Adipocyte (in vitro differentiated cells): ENCODE data around the gene ZNF791.

Experiments
- DNase-seq: peaks from one replicate; pipeline ENCODE4 v3.0.0-alpha.2; 2015; ENCODE audit warnings: low read depth
- H3K27me3 ChIP-seq: replicated peaks from 2 replicates; pipeline ENCODE4 v1.7.0; 2013; ENCODE audit warnings: mild to moderate bottlenecking, low read length, moderate library complexity; ENCODE audit not compliant: control insufficient read depth, insufficient read depth
- H3K36me3 ChIP-seq: 2 replicates; pipeline ENCODE4 v1.7.0; 2013; ENCODE audit warnings: low read length, mild to moderate bottlenecking, moderate library complexity; ENCODE audit not compliant: control insufficient read depth, insufficient read depth, severe bottlenecking
- H3K4me1 ChIP-seq: 2 replicates; pipeline ENCODE4 v1.7.0; 2013; ENCODE audit warnings: mild to moderate bottlenecking, low read length, moderate library complexity; ENCODE audit not compliant: control insufficient read depth, insufficient read depth
- H3K4me3 ChIP-seq: 2 replicates; pipeline ENCODE4 v1.7.0; 2013; ENCODE audit warnings: mild to moderate bottlenecking, low read length, moderate library complexity
- H3K9ac ChIP-seq: 2 replicates; pipeline ENCODE4 v1.7.0; 2013; ENCODE audit warnings: mild to moderate bottlenecking, low read length, moderate library complexity
- H3K9me3 ChIP-seq: 2 replicates; pipeline ENCODE4 v1.7.0; 2013; ENCODE audit warnings: mild to moderate bottlenecking, low read length, moderate library complexity; ENCODE audit not compliant: control insufficient read depth

Gene ZNF791

DNA sequence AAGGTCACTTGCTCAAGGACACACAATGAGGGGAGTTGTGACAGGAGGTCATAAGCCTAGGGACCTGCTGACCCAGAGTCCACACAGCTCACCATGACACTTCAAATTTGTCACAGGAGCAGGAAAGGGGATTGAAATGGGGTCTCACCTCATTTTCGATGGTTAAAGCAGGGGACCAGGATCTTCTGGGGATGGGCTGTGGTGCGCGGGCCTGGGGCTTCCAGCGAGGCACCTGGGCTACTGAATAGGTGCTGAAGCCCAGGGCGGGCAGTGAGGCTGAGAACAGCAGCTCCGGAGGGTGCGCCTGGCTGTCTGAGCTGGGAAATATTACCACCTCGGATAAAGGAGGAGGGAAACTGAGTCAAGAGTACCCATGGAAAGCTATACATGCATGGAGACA, 44.8 kb downstream of the ZNF791 start:
- Histone ChIP-seq H3K36me3 (peaks cover 52% of the 10 kb centered on the region), H3K9me3 (no peaks in the 10 kb centered on the region), H3K27me3 (no peaks in the 10 kb centered on the region), H3K4me1 (no peaks in the 10 kb centered on the region), H3K4me3 (no peak overlapping the region), H3K9ac (no peak overlapping the region)
- DNase-seq, result no peak

DNA sequence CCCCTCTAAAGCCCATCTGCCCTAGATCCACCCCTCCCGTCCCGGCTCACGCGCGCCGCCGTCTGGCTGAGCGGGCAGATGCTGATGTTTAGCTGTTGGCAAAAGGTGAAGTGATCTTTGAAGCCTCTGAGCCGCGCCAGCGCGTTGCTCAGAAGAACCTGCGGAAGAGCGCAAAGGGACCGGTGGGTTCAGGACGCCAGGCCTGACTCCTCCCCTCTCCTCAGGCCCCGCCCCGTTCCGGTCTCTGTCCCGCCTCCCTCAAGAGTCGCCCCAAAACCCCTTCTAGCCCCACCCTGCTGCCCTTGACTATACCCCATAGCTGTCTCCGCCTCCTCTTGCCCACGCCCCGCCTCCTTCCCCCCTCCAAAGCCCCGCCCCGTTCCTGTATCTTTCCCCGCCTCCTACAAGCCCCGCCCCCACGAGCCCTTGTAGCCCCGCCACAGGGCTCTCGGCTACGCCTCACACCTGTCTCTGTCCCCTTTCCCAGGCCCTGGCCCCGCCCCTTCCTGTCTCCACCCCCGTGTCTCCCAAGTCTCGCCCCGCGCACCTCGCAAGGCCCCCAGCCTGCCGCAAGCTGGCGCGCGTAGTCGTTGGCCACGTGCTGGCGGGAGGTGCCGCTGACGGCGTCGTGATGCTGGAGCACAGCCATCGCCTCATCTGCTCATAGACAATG, 46.3 kb downstream of the ZNF791 start:
- DNase-seq, result no peak
- Histone ChIP-seq H3K4me3 (no peak overlapping the region), H3K9ac (no peak overlapping the region), H3K27me3 (no peaks in the 10 kb centered on the region), H3K36me3 (peaks cover 53% of the 10 kb centered on the region), H3K9me3 (no peaks in the 10 kb centered on the region), H3K4me1 (no peaks in the 10 kb centered on the region)

DNA sequence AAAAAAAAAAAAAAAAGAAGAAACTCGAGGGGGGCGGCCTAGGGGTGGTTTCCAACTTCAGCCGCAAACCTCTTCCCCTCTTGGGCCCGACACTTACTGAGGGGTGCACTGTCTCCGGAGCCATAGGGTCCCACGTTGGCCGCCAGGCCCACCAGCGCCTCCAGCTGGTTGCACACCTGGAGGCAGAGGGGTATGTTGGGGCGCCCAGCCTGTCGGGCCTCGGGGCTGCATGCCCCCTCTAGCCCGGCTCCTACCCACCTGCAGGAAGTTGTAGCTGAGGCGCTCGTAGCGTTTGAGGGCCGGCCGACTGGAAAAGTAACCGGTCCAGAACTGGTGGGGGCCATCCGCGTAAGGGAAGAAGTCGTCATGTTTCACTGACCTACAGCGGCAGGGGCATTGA, 47.2 kb downstream of the ZNF791 start:
- Histone ChIP-seq H3K9ac (no peak overlapping the region), H3K36me3 (peaks cover 56% of the 10 kb centered on the region), H3K4me3 (no peak overlapping the region), H3K27me3 (no peaks in the 10 kb centered on the region), H3K9me3 (no peaks in the 10 kb centered on the region), H3K4me1 (no peaks in the 10 kb centered on the region)
- DNase-seq, result no peak

DNA sequence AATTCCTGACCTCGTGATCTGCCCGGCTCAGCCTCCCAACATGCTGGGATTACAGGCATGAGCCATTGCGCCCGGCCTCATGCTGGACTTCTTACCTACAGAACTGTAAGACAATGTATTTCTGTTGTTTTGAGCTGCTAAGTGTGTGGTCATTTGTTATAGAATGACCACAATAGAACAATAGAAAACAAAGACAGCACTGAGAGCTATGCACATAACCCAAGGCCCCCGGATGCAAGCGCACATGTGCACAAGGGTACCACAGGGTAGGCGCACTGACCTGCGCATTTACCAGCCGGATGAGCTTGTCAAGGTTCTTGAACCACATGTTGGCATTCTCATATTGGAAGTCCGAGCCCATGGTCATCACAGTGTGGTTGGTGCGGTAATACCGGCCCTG, 50.3 kb downstream of the ZNF791 start:
- Histone ChIP-seq H3K9ac (no peak overlapping the region), H3K4me3 (no peak overlapping the region), H3K27me3 (no peaks in the 10 kb centered on the region), H3K4me1 (peaks cover 5% of the 10 kb centered on the region), H3K36me3 (peaks cover 59% of the 10 kb centered on the region), H3K9me3 (no peaks in the 10 kb centered on the region)
- no peak for DNase-seq

DNA sequence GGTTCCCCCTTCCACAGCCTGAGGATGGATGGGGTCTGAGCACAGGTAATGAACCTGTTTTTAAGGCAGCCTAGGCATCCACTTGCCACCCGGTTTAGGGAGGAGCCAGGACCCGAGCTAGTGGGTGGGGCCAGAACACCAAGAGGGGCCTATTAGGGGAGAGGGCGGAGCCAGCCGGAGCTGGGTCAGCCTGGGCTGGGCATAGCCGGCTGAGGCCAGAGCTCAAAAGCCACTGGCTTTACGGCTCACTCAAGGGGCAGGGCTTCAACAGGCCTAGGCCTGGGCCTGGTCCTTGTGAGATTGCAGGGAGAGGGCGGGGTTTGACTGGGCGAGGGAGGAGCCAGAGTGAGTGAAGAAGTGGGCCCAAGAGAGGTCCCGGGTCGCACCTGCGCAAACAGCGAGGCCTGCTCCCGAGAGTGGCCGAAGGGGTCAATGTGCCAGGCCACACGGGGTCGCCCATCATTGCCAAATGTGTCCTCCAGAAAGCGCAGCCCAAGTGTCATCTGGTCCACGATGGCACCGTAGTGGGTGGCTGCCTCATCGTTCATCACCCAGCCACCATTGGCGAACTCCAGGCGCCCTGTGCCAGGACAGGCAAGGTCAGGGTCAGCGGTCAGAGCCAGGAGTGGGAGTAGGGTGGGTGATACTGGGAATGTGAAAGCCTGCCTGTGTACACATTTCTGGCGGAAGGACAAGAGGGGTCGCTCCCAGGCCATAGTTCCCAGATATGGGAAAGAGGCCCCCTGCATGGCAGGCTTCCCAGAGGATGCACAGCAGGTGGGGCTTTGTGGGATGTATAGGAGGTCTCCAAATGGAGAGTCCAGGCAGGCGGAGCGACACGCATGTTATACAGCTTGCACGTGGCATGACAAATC, 53.9 kb downstream of the ZNF791 start:
- peaks cover 43% of the 10 kb centered on the region for H3K36me3 ChIP-seq
- no peak for DNase-seq

DNA sequence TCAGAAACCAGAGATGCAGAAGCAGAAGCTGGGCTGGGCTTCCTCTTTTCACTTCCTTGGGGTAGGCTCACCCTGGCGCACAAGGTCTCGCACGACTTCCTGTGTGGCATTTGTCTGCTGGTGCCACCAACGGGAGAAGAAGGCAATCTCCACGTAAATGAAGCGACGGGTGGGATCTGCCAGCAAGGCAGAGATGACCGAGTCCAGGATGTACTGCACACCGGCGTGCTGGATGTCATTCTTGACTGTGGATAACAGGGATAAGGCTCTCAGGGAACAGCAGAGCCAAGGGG, 54.5 kb downstream of the ZNF791 start:
- H3K27me3 ChIP-seq, result no peaks in the 10 kb centered on the region
- peak overlapping the region; percentile 89 for H3K9ac ChIP-seq
- H3K9me3 ChIP-seq, result no peaks in the 10 kb centered on the region
- no peak overlapping the region for H3K4me3 ChIP-seq
- peaks cover 37% of the 10 kb centered on the region for H3K36me3 ChIP-seq
- no peak for DNase-seq
- peaks cover 30% of the 10 kb centered on the region for H3K4me1 ChIP-seq

More for the DNA sequence above, 53.9 kb downstream of the ZNF791 start:
- H3K9ac ChIP-seq, result no peak overlapping the region
- no peak overlapping the region for H3K4me3 ChIP-seq
- no peaks in the 10 kb centered on the region for H3K9me3 ChIP-seq
- peaks cover 26% of the 10 kb centered on the region for H3K4me1 ChIP-seq
- no peaks in the 10 kb centered on the region for H3K27me3 ChIP-seq

DNA sequence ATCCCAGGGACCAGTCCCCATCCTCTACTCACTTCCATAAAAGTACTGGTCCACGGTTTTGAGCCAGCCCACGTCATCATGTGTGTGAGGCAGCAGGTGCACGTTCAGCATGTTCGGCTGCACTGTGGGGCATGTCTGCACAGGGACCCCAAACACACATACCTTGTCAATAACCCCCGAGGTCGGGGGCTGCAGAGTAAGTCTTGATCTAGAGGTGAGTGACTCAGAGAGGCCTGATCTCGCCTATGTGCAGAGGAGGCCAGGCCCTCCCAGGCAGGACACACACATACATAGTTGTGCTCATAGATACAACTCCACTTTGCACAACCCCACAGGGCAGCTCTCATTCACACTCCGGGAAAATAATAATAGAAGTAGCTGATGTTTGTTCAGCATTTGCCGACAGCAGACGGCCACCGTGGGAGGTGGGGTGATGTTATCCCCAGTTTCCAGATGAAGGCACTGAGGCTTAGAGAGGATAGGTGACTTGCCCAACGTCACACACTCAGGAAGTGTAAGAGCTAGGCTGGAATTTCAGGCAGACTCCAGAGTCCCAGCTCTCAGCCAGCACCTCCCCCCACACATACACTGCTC, 55.0 kb downstream of the ZNF791 start:
- H3K36me3 ChIP-seq, result peaks cover 33% of the 10 kb centered on the region
- peak; percentile 31 for DNase-seq
- peak overlapping the region; percentile 89 for H3K9ac ChIP-seq
- no peaks in the 10 kb centered on the region for H3K27me3 ChIP-seq
- peaks cover 35% of the 10 kb centered on the region for H3K4me1 ChIP-seq
- peak overlapping the region; percentile 88 for H3K4me3 ChIP-seq
- H3K9me3 ChIP-seq, result no peaks in the 10 kb centered on the region

DNA sequence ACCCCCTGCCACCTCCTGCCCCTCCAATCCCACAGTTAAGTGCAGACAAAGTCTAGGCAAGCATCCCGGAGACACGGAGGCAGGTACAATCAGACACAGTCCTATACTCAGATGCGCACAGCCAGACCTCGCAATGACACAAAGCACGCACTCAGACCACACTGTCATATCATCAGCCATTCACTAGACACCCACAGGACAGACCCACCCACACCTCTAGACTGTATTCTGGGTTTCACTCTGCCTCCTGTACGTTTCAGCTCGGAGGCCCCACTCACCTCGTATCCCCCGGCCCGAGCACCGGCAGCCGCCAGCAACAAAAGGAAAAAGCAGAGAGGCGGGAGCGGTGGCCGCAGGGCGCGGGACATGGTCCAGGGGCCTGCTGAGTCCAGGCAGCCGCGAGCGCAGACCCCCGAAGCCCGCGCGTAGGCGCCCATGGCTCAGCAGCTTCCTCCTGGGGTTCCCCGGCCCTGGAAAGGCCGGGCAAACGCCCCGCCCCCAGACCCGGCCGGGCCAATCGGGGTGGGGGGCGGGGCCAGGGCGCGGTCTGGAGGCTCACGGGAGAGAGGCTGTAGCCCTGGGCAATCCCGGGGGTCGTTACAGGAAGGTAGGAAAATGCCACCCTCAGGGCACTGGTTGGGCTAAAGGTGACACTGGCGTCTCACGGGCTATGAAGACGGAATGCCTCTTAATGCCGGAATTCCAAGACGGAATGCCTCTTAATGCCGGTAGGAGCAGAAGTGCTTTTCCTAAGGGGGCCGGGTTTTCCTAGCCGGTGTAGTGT, 55.7 kb downstream of the ZNF791 start, which contains the start of the genes MAN2B1 and WDR83:
Gene MAN2B1, minus strand, starts transcription at position 478 of the 784 bp plus-strand sequence. Its CDS starts 41 bp downstream, at position 437.
Gene WDR83, plus strand, starts transcription at position 543 of the 784 bp plus-strand sequence. CDS start 2,984 bp downstream, outside the sequence.
- peak; percentile 93 for DNase-seq
- Histone ChIP-seq H3K9me3 (no peaks in the 10 kb centered on the region), H3K9ac (peak within 1 kb of the TSS; percentile 89), H3K4me3 (peak within 1 kb of the TSS; percentile 88), H3K4me1 (peaks cover 36% of the 10 kb centered on the region), H3K27me3 (no peaks in the 10 kb centered on the region), H3K36me3 (peaks cover 27% of the 10 kb centered on the region)

DNA sequence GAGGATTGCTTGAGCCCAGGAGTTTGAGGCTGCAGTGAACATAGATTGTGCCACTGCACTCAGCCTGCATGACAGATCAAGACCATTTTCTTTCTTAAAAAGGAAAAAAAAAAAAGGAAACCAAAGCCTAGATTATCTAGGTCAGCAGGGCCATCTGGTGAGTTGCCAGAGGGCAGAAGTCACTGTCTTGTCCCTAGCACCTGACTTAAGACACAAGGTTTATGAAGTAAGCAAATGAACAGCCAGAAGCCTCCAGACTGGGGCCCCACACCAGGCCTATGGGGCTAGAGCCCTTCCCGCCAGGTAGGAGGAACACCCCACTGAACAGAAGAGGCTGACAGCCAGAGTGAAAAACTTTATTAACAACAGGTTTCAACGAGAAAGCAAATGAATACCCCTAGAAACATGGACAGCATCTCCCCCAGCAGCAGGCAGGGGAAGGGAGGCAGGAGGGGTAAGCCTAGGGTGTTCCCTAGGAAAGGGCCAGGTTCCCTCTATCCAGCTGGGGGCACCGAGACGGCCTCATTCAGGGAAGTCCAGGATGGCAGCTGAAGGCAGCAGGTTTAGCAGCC, 57.1 kb downstream of the ZNF791 start:
- Histone ChIP-seq H3K27me3 (no peaks in the 10 kb centered on the region), H3K9me3 (no peaks in the 10 kb centered on the region), H3K4me1 (peaks cover 36% of the 10 kb centered on the region), H3K36me3 (peaks cover 18% of the 10 kb centered on the region), H3K4me3 (peak overlapping the region; percentile 96), H3K9ac (peak overlapping the region; percentile 95)
- DNase-seq, result no peak

DNA sequence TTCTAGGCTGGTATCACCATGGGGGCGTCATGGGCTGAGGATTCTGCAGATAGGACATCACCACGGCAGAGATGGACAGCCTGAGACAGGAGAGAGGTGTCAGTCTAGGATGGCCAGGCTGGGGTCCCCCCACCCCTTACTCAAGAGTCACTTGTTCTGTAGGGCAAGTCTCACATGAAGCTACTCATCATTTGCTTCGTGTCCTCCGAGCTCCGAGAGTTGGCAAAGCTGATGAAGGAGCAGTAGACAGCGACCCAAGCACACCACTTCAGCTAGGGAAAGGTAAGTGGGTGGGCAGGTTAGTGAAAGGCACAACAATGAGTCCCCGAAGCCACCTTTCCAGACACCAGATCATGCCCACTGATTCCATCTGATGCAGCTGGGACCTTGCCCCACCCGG, 57.6 kb downstream of the ZNF791 start:
- Histone ChIP-seq H3K27me3 (no peaks in the 10 kb centered on the region), H3K4me1 (peaks cover 36% of the 10 kb centered on the region), H3K36me3 (peaks cover 13% of the 10 kb centered on the region), H3K4me3 (peak overlapping the region; percentile 96), H3K9ac (peak overlapping the region; percentile 95), H3K9me3 (no peaks in the 10 kb centered on the region)
- no peak for DNase-seq
